Measurements from ENCODE around the gene BTNL9.

DNA sequence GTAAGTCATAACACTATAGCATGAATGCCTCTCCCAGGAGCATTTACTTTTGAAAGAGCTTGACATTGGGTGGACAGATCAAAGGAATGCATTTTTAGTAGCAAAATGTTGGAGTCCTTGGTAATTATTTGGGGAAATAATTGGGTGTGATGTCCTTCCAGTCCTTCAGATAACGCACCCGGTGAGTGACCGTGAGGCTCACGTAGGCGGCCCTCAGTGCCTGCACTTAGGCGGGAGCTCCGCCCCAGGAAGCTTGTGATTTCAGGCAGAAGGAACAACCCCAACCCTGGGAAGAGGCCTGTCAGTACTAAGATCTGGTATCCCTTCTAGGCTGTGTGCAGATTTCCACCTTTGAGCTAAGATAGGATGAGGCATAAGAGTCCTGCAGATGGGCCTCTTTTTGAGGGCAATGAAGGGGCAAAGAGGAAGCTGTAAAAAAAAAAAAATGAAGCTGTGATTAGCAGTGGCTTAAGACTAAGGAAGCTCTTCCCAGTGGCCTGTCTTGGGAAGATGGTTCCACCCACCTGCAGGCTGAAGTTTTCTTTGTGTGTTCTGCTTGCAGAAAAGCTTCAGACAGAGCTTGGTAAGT lies 14.9 kb downstream of the BTNL9 start:
- no peak for TF ChIP-seq POLR2A (IDR thresholded peaks at IDR 0.05)
- TF ChIP-seq, protein P1, sequence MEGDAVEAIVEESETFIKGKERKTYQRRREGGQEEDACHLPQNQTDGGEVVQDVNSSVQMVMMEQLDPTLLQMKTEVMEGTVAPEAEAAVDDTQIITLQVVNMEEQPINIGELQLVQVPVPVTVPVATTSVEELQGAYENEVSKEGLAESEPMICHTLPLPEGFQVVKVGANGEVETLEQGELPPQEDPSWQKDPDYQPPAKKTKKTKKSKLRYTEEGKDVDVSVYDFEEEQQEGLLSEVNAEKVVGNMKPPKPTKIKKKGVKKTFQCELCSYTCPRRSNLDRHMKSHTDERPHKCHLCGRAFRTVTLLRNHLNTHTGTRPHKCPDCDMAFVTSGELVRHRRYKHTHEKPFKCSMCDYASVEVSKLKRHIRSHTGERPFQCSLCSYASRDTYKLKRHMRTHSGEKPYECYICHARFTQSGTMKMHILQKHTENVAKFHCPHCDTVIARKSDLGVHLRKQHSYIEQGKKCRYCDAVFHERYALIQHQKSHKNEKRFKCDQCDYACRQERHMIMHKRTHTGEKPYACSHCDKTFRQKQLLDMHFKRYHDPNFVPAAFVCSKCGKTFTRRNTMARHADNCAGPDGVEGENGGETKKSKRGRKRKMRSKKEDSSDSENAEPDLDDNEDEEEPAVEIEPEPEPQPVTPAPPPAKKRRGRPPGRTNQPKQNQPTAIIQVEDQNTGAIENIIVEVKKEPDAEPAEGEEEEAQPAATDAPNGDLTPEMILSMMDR (IDR thresholded peaks at IDR 0.05), result no peak
